ENCODE data around the gene TBC1D22A. TPM values are rescaled to one million over a fixed set of nuclear protein-coding genes. Genes with fewer than 3 reads are reported as not detected.

The TBC1D22A gene
- total RNA-seq, 1 donor from 2014 or later, result 20.1 TPM

GRCh38 chr22:46933040-46933930 is 170.8 kb downstream of the TBC1D22A start:
- intact Hi-C loops (cut with DNase I), result loop anchor here (10.0 kb wide), 1 partner anchor 242 kb away; no protein-coding TSS in a partner anchor
- no peak for DNase-seq (ENCODE audit: low spot score)

GRCh38 chr22:46934172-46934745 is 171.8 kb downstream of the TBC1D22A start:
- no peak for DNase-seq (ENCODE audit: low spot score)
- intact Hi-C loops (cut with DNase I), result loop anchor here (10.0 kb wide), 1 partner anchor 241 kb away; no protein-coding TSS in a partner anchor

GRCh38 chr22:46934746-46935491 is 172.5 kb downstream of the TBC1D22A start:
- no peak for DNase-seq (ENCODE audit: low spot score)
- intact Hi-C loops (cut with DNase I), result loop anchor here (10.0 kb wide), 1 partner anchor 240 kb away; no protein-coding TSS in a partner anchor

- intact Hi-C loops (cut with DNase I), result loop anchor here (10.0 kb wide), 1 partner anchor 239 kb away; no protein-coding TSS in a partner anchor
- DNase-seq (ENCODE audit: low spot score), result no peak
Measured at GRCh38 chr22:46935506-46936377, 173.3 kb downstream of the TBC1D22A start.

- DNase-seq (ENCODE audit: low spot score), result no peak
- intact Hi-C loops (cut with DNase I), result loop anchor here (10.0 kb wide), 1 partner anchor 238 kb away; no protein-coding TSS in a partner anchor
Measured at GRCh38 chr22:46936378-46936903, 174.0 kb downstream of the TBC1D22A start.

- no peak for DNase-seq (ENCODE audit: low spot score)
- intact Hi-C loops (cut with DNase I), result loop anchor here (10.0 kb wide), 1 partner anchor 238 kb away; no protein-coding TSS in a partner anchor
Measured at GRCh38 chr22:46937185-46937584, 174.7 kb downstream of the TBC1D22A start.

- no peak for DNase-seq (ENCODE audit: low spot score)
- intact Hi-C loops (cut with DNase I), result loop anchor here (10.0 kb wide), 1 partner anchor 237 kb away; no protein-coding TSS in a partner anchor
Measured at GRCh38 chr22:46937939-46938338, 175.5 kb downstream of the TBC1D22A start.

- intact Hi-C loops (cut with DNase I), result no loop called here
- no peak for DNase-seq (ENCODE audit: low spot score)
Measured at GRCh38 chr22:46941968-46942798, 179.7 kb downstream of the TBC1D22A start.

GRCh38 chr22:46942799-46943785 is 180.6 kb downstream of the TBC1D22A start:
- DNase-seq (ENCODE audit: low spot score), result no peak
- intact Hi-C loops (cut with DNase I), result no loop called here

GRCh38 chr22:46945481-46945880 is 183.0 kb downstream of the TBC1D22A start:
- intact Hi-C loops (cut with DNase I), result no loop called here
- no peak for DNase-seq (ENCODE audit: low spot score)

GRCh38 chr22:46946383-46946962 is 184.0 kb downstream of the TBC1D22A start:
- DNase-seq (ENCODE audit: low spot score), result no peak
- intact Hi-C loops (cut with DNase I), result no loop called here

- intact Hi-C loops (cut with DNase I), result no loop called here
- DNase-seq (ENCODE audit: low spot score), result no peak
Measured at GRCh38 chr22:46947516-46948257, 185.2 kb downstream of the TBC1D22A start.

GRCh38 chr22:46948411-46949144 is 186.1 kb downstream of the TBC1D22A start:
- no peak for DNase-seq (ENCODE audit: low spot score)
- intact Hi-C loops (cut with DNase I), result no loop called here

GRCh38 chr22:46951350-46951749 is 188.9 kb downstream of the TBC1D22A start:
- no peak for DNase-seq (ENCODE audit: low spot score)
- intact Hi-C loops (cut with DNase I), result no loop called here

- intact Hi-C loops (cut with DNase I), result no loop called here
- DNase-seq (ENCODE audit: low spot score), result no peak
Measured at GRCh38 chr22:46951973-46952372, 189.5 kb downstream of the TBC1D22A start.
